HG03342 (cell line): ENCODE measurements around the gene KLK1.

Experiments
- ATAC-seq: cut with Tn5 transposase; IDR thresholded peaks from one replicate; pipeline ENCODE4 v1.9.1; 2021; ENCODE audit warnings: mild to moderate bottlenecking, moderate library complexity; ENCODE audit not compliant: unreplicated experiment

KLK1 gene

GRCh38 chr19:50823389-50824042 lies at the start of gene KLK1:
Gene KLK1 (minus strand): TSS chr19:50823787. CDS start chr19:50823748, 39 bp downstream.
- no peak for ATAC-seq

GRCh38 chr19:50873056-50873455 lies 49.5 kb upstream of the KLK1 start, which contains the start of gene KLK2:
Gene KLK2 (plus strand): TSS chr19:50873439. CDS start chr19:50873474, 35 bp downstream.
- ATAC-seq: no peak

GRCh38 chr19:50870417-50871089 lies 47.0 kb upstream of the KLK1 start:
- no peak for ATAC-seq

GRCh38 chr19:50869479-50869878 lies 45.9 kb upstream of the KLK1 start:
- ATAC-seq: no peak

- ATAC-seq: no peak
Observed at GRCh38 chr19:50861496-50862286, 38.1 kb upstream of the KLK1 start.

- no peak for ATAC-seq
Observed at GRCh38 chr19:50861010-50861409, 37.4 kb upstream of the KLK1 start.

GRCh38 chr19:50859849-50860248 lies 36.3 kb upstream of the KLK1 start:
- no peak for ATAC-seq

- no peak for ATAC-seq
Observed at GRCh38 chr19:50858886-50859285, 35.3 kb upstream of the KLK1 start.

- no peak for ATAC-seq
Observed at GRCh38 chr19:50857366-50857765, 33.8 kb upstream of the KLK1 start.

- no peak for ATAC-seq
Observed at GRCh38 chr19:50854636-50855410, 31.2 kb upstream of the KLK1 start, which contains the start of gene KLK3. Gene KLK3 (plus strand): TSS chr19:50854915. CDS start chr19:50854956, 41 bp downstream.

GRCh38 chr19:50851620-50852019 lies 28.0 kb upstream of the KLK1 start:
- ATAC-seq: no peak

GRCh38 chr19:50850738-50851137 lies 27.2 kb upstream of the KLK1 start:
- no peak for ATAC-seq

GRCh38 chr19:50844296-50844935 lies 20.8 kb upstream of the KLK1 start:
- ATAC-seq: no peak

GRCh38 chr19:50843701-50844221 lies 20.2 kb upstream of the KLK1 start:
- no peak for ATAC-seq

GRCh38 chr19:50843205-50843604 lies 19.6 kb upstream of the KLK1 start:
- ATAC-seq: no peak

GRCh38 chr19:50842130-50842529 lies 18.5 kb upstream of the KLK1 start:
- ATAC-seq: no peak

GRCh38 chr19:50839712-50840655 lies 16.4 kb upstream of the KLK1 start:
- no peak for ATAC-seq

GRCh38 chr19:50838239-50838638 lies 14.7 kb upstream of the KLK1 start:
- no peak for ATAC-seq

GRCh38 chr19:50837300-50837699 lies 13.7 kb upstream of the KLK1 start:
- no peak for ATAC-seq
